GM20431 (cell line): Measurements from ENCODE around the gene RFX4.
"Not testable (repeated sequence)": the region's sequence is repeated elsewhere in the genome, so short reads cannot be mapped to it uniquely, and the experiment has no call there.

Experiments used
- in situ Hi-C: fragments of 300-500 bp; cut with MseI, MboI; formaldehyde crosslinking; loops from one replicate; pipeline ENCODE4 v1.15.0; 2020; ENCODE audit warnings: low sequenced_read_pairs; ENCODE audit not compliant: unreplicated experiment

Gene RFX4

GRCh38 chr12:106588771-106589170 lies 6.0 kb downstream of the RFX4 start:
- in situ Hi-C loops, result no loop called here

- in situ Hi-C loops, result no loop called here
These were observed 7.8 kb downstream of the RFX4 start for GRCh38 chr12:106590601-106591000.

DNA sequence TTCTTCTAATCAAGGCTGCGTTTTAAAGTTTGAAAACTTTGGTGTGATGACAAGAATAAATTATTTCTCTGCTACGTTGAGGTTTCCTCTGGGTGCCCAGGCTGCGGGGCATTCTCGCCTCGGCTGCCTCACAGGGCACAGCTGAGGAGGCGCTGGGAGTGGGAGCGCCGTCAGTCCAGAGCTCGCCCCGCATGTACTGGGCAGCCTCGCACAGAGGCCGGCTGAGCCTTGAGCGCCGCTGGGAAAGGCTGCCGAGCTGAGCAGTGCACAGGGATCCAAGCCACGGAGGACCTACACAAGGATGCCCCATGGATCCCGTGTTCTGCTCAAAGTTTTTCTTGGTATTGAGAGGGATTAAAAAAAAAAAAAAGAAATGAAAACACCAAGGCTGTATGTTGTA lies 11.6 kb downstream of the RFX4 start:
- in situ Hi-C loops, result no loop called here

DNA sequence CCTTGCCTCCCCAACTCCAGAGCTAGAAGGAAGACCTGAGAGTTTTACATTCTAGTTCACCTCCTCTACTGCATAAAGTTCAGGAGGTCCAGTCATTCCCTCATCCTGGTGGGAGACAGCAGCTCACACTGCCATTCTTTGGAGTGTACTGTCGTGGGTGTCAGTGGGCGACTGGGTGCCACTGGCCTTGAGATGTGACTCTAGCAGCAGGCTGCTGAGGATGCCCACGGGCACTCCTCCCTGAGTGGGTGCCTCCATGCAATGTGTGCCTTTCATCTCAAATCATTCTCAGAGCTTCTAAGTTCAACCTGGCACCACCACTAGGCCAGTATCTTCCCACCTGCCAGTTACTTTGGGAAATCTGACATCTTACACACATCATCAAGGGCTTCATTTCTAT lies 12.5 kb downstream of the RFX4 start:
- in situ Hi-C loops, result no loop called here

- in situ Hi-C loops, result no loop called here
These were observed 15.2 kb downstream of the RFX4 start for GRCh38 chr12:106598003-106598402.

DNA sequence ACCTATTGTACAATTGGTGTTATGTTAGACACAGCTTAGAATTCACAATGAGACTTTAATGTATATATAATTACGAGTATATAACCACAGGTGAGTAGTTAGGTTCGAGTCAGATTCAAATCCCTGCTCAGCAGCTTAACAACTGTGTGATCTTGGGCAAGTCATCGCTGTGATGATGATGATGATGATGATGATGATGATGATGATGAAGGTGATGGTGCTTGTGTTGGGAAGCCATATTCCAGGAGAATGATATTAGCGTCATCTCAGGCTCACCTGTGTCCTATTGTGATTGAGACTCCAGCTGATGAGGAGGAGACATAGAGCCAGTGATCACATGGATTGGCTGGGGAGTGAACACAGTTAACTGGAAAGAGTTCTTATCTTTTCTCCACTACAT lies 16.5 kb downstream of the RFX4 start:
- in situ Hi-C loops, result no loop called here

DNA sequence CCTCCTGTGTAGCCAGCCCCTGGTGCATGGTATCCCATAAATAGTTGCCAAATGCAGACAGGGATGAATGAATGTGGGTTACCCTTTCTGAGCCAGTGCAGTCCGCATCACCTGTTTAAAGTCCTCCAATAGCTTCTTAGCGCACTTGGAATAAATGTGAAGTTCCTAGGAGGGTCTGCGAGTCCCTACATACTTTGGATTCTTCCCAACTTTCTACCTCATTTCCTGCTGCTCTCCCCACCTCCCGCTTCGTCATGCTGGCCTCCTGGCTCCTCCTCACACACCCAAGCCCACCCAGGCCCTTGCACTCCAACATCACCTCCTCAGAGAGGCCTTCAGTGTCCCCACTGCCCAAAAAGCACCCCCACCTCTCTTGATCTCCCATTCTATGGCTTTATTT lies 17.7 kb downstream of the RFX4 start:
- in situ Hi-C loops, result no loop called here

GRCh38 chr12:106601031-106601430 lies 18.2 kb downstream of the RFX4 start:
- in situ Hi-C loops, result no loop called here

DNA sequence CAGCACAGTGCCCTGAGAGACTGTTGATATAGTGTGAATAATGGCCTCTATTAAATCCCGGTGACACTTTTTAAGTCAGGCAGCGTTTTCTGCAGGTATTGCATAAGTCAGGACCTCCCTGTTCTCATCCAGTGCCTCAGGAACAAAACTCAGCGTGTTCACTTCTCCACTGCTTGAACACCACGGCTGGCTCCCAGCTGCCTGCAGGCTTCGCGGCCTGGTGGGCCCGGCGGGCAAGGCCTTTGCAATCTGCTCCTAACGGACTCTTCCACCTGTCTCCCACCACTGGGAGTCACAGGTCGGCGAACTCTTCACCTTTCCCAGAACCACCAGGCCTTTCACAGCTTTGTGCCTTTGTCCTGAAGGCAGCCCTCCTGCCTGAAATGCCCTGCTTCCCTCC lies 18.7 kb downstream of the RFX4 start:
- in situ Hi-C loops, result no loop called here

- in situ Hi-C loops, result no loop called here
These were observed 19.3 kb downstream of the RFX4 start for GRCh38 chr12:106602076-106602475.

DNA sequence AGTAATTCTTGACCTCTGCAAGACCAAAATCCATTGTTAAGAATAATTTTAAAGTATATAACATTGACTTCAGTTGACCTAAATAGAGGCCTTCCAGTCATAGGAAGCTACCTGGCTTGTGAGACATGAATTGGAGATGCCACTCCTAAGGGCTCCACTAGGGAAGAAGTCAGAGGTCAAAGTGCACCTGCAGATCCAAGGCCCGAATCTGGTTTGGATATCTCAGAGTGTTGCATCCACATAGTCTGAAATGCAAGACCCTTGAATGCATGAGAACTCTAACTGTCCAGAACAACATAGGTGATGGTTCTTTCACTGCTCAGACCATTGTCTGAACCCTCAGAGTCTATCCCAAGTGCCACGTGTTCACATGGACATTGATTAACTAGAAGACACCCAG lies 22.4 kb downstream of the RFX4 start:
- in situ Hi-C loops, result no loop called here

DNA sequence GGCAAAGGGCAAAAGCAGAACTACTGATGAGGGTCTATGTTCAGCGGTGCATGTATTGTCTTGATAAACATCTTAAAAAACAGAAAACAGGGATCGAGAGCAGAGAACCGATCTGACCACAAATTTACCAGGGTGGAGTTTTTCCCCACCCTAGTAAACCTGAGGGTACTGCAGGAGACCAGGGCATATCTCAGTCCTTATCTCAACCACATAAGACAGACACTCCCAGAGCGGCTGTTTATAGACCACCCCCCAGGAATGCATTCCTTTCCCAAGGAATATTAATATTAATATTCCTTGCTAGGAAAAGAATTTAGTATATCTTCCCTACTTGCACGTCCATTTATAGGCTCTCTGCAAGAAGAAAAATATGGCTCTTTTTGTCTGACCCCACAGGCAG lies 37.8 kb downstream of the RFX4 start:
- in situ Hi-C loops, result not testable (repeated sequence)

GRCh38 chr12:106625976-106626375 lies 43.2 kb downstream of the RFX4 start:
- in situ Hi-C loops, result no loop called here

- in situ Hi-C loops, result no loop called here
These were observed 47.2 kb downstream of the RFX4 start for GRCh38 chr12:106629797-106630659.

- in situ Hi-C loops, result no loop called here
These were observed 48.3 kb downstream of the RFX4 start for GRCh38 chr12:106631150-106631549.

- in situ Hi-C loops, result no loop called here
These were observed 49.0 kb downstream of the RFX4 start for GRCh38 chr12:106631797-106632196.

- in situ Hi-C loops, result no loop called here
These were observed 50.1 kb downstream of the RFX4 start for GRCh38 chr12:106632797-106633450.

- in situ Hi-C loops, result no loop called here
These were observed 50.6 kb downstream of the RFX4 start for GRCh38 chr12:106633451-106633823.

DNA sequence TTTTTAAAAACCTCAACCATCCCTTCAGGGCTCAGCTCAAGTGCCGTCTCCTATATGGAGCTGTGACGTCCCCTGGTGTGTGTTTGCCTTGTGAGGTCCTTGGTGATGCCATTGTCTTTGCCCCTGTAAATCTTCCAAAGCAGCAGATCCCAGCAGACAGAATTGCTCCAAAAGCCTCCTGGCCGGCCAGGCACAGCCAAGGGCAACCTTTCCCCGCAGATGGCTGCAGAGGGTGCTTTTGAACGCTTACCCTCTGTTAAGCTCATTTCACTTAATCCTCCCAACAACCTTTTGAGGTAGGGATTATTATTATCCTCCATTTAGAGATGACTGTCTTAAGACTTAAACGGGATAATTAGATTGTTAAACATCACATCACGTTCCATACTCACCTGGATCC lies 51.4 kb downstream of the RFX4 start:
- in situ Hi-C loops, result no loop called here

DNA sequence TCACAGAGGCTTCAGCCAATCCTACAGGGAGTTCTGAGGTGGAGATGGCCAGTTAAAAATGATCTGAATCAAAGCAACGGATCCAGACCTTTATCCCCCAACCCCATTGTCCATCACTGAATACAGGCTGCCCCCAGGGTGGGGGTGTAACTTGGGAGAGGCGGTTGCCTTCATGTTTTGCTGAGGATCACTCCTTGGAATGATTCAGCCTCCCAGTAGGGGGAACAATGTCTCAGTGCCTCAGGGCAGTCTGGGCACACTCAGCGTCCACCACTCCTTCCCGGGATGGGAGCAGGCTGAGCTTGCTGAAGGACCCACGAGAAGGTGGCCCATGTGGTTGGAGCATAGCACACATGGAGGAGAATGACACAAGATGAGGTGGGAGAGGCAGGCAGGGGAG lies 60.2 kb downstream of the RFX4 start:
- in situ Hi-C loops, result no loop called here

DNA sequence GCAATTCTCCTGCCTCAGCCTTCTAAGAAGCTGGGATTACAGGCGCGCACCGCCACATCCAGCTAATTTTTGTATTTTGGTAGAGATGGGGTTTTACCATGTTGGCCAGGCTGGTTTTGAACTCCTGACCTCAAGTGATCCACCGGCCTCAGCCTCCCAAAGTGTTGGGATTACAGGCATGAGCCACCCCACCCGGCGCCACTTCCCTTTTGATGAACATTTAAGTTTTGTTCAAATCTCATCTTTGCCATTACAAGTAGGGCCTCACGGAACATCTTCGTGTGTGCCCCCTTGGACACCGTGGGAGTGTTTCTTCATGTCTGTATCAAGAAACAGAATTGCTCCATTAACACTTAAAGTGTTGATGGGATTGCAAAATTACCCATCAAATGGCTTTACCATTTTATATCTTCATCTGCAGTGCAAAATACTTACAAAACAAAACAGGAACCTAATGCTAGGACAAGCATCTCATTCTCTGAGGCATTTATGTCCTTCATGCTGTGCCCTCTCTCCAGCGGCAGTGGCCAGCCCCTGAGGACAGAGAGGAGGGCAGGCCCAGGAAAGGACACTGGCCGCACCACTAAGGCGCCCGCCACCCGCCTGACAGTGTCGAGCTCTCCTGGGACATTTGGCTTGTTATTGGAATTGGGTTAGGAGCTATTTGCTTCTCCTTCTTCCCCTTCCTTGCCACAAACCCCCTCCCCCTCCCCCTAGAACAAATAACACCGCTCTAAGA lies 61.7 kb downstream of the RFX4 start:
- in situ Hi-C loops, result no loop called here
